Activated CD4-positive, alpha-beta T cell treated with anti-CD3 and anti-CD28 coated beads, Interleukin-2, amount 50 U/mL, for 4 hours (primary cell): Measurements from ENCODE around the gene SAPCD1.
"Not testable (repeated sequence)": the region's sequence is repeated elsewhere in the genome, so short reads cannot be mapped to it uniquely, and the experiment has no call there.

Experiments
- DNase-seq, 2 experiments: peaks; one replicate each; pipeline ENCODE4 v3.0.0-alpha.2; 2020

The SAPCD1 gene

GRCh38 chr6:31778999-31779885, 16.8 kb downstream of the SAPCD1 start:
- no peak for DNase-seq

DNA sequence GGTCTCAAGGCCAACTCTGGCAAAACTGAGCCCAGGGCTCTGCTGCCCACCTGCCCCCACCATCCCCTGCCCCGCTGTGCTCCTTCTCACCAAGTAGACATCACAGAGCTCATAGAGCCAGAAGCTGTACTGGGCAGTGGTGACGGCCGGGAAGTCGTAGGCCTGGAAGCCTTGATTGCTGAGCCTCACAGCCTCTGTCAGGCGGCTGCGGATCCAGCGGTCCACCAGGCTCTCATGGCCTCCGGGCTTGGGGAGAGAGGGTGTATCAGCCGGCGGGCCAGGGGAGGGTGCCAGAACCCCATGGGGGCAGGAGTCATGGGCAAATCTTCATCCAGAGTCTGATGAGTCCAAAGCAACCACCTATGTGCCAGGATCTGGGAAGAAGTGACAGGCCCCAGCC, 17.5 kb downstream of the SAPCD1 start:
- no peak for DNase-seq

DNA sequence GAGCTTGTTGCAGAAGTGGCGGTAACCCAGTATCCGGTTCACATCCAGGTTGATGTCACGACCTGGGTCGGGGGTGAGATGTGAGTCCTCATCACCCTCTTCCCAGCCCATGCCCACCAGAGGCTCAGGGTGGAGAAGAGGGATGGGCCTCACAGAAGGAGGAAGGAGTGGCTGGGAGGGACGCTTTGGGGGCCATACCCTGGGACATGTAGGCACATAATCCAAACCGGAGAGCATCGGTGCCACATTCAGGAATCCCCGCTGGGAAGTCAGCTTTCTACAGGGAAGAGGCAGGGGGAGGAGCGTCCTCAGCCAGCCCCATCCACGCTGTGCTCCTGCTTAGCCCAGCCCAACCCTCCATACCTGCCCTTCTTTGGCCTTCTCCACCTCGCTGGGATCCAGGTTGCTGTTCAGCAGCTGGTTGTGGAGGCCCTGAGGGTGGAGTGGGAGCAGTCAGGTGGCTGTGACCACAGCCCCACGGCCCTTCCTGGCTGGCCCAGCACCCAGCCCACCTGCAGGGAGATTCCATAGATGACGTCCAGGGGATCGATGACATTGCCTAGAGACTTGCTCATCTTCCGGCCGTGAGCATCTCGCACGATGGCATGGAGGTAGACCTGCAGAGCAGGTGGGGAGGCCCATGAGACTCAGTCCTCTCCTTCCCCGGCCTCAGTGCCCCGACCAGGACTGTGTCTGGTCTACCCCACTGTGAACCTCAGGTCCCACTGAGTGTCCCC, 18.2 kb downstream of the SAPCD1 start:
- no peak for DNase-seq

GRCh38 chr6:31781244-31782125, 19.0 kb downstream of the SAPCD1 start:
- DNase-seq: no peak

- no peak for DNase-seq
Observed at GRCh38 chr6:31782126-31782855, 19.8 kb downstream of the SAPCD1 start.

- no peak for DNase-seq
Observed at GRCh38 chr6:31784098-31784925, 21.9 kb downstream of the SAPCD1 start.

GRCh38 chr6:31785475-31785874, 23.0 kb downstream of the SAPCD1 start:
- DNase-seq: no peak

DNA sequence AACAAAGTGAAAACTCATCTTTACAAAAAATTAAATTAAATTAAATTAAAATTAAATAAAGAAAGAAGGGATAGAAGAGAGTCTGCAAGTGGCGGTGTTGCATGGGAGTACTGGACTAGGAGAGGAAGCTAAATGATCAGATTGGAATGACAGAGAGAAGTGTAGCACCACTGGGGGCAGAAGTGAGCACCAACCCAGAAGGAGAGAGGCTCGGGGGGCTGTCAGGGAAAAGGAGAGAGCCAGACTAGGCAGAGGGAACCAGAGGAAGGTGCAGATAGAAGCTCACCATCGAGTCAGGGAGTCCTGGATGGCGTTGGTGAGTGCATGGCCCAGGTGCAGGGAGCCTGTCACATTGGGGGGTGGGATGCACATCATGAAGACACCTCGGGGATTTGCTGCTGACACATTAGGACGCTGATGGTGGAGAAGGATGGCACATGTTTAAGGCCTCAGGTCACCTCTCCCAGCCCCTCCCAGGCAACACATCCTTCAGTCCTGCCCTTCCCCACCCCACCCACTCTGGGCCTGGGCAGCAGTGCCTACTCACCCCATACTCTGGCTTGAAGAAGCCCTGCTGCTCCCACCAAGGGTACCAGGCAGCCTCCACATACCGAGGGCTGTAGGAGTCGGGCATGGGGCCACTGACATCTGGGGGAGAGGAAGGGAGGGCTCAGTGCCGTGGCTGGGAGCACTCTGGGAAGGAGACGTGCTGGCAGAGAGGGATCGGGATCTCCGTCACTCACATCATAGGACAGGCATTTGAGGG, 29.1 kb downstream of the SAPCD1 start:
- DNase-seq: no peak

DNA sequence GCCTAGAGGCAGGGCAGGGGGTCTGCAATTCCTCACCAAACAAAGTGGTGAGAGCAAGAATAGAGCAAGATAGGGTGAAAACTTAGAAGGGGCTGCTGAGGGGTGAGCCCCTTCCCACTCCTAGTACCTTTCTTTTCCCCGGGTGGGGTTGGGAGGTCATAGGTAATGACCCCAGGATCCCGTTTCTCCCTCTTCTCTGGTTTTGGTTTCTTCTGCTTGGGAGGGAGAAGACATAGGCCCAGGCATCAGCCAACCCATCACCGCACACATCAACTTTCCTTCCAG, 29.6 kb downstream of the SAPCD1 start:
- DNase-seq: no peak

GRCh38 chr6:31792761-31793171, 30.3 kb downstream of the SAPCD1 start:
- no peak for DNase-seq

GRCh38 chr6:31793927-31794245, 31.4 kb downstream of the SAPCD1 start:
- DNase-seq: not testable (repeated sequence)

- DNase-seq: no peak
Observed at GRCh38 chr6:31794294-31794865, 31.9 kb downstream of the SAPCD1 start.

DNA sequence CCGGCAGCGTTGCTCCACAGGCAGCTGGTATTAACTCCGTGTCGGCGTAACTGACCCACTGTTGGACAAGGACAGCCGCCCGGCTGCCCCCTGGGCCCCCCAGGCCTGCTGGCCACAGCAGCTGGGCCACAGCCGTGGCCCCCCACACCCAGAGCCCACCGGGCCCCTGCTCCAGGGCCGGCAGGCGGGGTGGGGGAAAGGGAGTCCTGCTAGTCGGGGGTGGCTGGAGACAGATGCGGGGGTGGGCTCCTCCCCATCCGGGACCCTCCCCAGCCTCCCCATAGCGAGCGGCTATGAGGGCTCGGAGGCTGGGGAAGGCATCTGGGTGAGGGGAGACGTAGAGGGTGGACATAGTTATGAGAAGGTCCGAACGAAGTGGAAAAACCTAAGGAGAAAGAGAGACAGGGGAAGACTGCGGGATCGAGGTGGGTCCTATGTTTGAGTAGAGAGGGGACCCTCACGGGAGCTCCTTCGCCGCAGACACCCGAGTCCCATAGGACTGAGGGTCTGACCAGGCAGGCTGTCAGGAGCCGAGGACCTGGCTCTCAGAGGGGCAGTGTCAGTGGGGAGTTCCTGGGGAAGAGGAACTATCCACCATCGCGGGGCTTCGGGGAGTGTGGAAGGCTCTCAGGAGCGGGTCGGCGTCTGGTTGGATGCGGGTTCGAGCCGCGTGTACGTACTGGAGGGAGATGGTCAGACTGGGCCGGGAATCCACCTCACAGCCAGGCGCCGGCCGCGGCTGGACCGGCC, 32.6 kb downstream of the SAPCD1 start:
- DNase-seq: no peak

DNA sequence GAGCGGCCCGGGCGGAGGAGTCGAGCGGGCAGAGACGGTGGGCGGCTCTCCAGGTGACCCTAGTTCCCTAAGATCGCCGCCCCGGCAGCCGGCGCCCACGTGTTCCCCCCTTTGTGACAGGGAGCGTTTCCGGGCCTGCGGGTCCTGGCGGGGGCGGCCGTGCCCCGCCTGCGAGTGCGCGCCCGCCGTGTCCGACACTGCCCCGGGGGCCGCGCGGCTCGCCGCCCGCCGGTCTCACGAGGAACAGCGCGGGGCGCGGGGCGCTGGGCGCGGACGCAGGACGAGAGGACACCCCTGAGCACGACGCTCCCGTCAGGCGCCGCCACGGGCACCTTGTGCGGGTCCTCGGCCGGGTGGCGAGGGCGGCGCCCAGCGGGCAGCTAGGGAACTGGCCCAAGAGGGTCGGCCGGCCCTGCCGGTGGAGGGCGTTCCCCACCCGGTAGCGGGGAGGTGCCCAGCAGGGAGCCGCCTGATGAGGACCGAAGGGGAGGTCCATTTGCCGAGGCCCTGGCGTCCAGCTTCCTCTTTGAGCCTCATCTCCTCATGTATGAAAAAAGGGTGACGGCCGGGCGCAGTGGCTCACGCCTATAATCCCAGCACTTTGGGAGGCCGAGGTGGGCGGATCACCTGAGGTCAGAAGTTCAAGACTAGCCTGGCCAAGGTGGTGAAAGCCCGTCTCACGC, 33.3 kb downstream of the SAPCD1 start, which contains the start of gene VARS1:
Gene VARS1, minus strand, starts transcription at position 137 of the 683 bp plus-strand sequence. CDS start 535 bp downstream, outside the sequence.
- peak; percentile 70 to 73 for DNase-seq

- no peak for DNase-seq
Observed at GRCh38 chr6:31796993-31797385, 34.5 kb downstream of the SAPCD1 start.

DNA sequence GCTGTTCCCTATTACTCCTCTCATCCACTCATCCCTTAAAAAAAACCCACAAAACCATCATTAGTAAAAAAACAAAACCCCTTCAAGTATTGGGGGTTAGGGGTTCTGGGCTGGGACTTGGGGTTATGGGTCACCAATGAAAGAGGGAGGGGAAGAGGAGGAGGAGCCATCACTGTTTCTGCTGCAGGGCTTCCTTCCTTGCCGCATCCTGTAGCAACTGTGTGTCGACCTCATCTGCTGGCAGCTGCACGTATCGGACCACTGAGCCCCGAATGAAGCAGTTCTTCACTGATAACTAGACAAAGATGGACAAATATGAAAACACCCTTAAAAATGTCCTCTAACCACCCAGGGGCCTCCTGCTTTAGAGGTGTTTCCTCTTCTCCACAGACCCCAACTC, 35.1 kb downstream of the SAPCD1 start:
- DNase-seq: no peak

DNA sequence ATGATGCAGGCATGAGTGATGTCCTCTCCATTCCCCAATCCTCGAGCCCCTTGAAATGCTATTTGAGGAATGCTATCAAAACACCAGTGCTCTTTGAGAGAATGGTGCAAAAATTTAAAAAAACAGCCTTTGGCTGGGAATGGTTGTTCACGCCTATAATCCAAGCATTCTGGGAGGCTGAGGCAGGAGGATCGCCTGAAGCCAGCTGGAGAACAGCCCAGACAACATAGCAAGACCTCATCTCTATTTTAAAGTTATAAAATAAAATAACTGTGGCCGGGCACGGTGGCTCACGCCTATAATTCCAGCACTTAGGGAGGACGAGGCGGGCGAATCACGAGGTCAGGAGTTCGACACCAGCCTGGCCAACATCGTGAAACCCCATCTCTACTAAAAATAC, 37.3 kb downstream of the SAPCD1 start:
- no peak for DNase-seq

DNA sequence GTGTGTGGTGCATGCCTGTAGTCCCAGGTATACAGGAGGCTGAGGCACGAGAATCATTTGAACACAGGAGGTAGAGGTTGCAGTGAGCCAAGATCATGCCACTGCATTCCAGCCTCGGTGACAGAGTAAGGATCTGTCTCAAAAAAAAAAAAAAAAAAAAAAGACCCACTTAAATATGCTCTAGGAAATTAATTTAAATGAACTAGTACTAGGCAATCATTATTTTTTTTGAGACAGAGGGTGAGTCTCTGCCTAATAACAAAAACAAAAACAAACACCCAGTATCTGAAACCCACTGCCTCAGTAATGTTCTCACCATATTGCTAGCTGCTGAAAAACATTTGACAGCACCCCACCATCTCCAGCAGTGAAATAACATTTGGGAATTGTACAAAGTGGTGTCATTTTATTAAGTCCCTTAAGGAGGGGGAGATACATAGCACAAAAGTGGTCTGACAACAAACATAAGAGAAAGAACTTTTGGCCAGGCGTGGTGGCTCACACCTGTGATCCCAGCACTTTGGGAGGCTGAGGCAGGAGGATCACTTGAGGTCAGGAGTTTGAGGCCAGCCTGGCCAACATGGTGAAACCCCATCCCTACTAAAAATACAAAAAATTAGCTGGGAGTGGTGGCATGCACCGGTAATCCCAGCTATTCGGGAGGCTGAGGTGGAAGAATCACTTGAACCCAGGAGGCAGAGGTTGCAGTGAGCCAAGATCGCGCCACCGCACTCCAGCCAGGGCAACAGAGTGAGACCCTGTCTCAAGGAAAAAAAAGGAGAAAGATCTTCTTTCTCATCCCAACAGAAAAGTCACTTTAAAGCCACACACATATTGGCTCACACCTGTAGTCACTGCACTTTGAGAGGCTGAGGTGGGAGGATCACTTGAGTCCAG, 38.8 kb downstream of the SAPCD1 start:
- DNase-seq: not testable (repeated sequence)
